HK-2 (cell line): ENCODE measurements around the gene KLHL35.
A peak's percentile ranks its signal among the peaks of the same experiment; 100 is the strongest.
"Not testable (repeated sequence)": the region's sequence is repeated elsewhere in the genome, so short reads cannot be mapped to it uniquely, and the experiment has no call there.

Experiments
- DNase-seq: peaks from one replicate; pipeline ENCODE4 v3.0.0-alpha.2; 2018; ENCODE audit not compliant: unreplicated experiment

Gene KLHL35

DNA sequence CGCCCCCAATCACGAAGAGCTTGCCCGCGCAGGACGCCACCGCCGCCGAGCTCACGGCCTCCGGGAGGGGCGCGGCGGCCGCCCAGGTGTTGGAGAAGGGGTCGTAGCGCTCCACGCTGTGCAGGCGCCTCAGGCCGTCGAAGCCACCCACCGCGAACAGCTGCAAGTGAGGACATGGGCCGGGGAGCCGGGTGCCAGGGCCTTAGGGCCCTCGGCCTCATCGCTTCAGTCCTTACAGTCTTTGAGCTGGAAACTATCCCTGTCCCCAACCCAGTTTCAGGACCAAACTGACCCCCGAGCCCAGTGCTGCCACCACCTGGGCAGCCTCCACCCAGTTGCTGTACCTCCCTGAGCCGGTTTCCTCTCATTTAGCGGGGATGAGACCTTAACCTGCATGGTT, 7.6 kb downstream of the KLHL35 start:
- no peak for DNase-seq

- DNase-seq, result no peak
These were observed 8.6 kb downstream of the KLHL35 start for GRCh38 chr11:75424396-75424795.

DNA sequence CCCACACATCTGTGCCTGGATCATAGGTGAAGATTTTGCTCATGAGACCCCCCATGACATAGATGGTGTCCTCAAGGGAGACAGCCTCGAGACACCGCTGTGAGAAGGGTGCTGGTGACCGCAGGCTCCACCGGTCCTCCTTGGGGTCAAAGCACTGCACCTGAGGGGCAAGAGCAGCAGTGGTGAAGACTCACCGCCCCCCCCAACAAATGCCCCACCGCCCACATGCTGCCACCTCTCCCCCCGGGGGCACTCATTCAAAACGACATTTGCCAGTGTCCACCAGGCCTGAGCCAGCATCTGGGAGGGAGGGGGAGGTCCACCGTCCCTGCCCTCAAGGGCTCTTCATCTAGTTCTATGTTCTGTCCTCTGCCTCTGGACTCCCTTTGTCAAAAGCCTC, 9.3 kb downstream of the KLHL35 start:
- DNase-seq, result no peak

GRCh38 chr11:75422248-75423231, 10.5 kb downstream of the KLHL35 start:
- DNase-seq, result no peak

- no peak for DNase-seq
These were observed 11.1 kb downstream of the KLHL35 start for GRCh38 chr11:75421902-75422247.

DNA sequence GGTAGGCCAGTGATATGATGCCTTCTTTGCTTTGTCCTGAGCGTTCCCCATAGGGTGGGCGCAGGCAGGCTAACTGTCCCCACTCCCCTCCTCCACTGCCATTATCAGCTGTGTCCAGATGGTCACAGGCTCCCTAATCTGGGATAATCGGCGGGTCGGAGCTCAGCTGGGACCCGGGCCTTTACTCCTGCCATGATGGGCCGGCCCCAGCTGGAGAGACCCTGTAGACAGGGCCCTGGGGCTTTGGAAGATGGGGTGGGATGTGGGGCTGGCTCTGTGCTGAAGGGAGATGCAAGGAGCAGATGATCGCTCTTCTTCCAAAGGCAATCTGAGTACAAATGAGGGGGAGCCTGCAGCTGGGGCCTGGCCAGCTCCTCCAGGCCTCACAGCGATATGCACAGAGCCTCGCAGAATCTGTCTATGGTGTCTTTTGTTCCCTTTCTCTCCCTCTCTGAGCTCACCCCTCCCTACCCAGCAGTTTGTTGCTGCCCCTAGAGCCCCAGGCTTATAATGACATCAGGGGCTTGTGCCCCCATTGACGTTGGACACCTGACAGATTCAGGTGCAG, 11.9 kb downstream of the KLHL35 start:
- DNase-seq, result no peak

GRCh38 chr11:75420224-75421034, 12.6 kb downstream of the KLHL35 start:
- no peak for DNase-seq

- DNase-seq, result no peak
These were observed 19.1 kb downstream of the KLHL35 start for GRCh38 chr11:75413864-75414263.

DNA sequence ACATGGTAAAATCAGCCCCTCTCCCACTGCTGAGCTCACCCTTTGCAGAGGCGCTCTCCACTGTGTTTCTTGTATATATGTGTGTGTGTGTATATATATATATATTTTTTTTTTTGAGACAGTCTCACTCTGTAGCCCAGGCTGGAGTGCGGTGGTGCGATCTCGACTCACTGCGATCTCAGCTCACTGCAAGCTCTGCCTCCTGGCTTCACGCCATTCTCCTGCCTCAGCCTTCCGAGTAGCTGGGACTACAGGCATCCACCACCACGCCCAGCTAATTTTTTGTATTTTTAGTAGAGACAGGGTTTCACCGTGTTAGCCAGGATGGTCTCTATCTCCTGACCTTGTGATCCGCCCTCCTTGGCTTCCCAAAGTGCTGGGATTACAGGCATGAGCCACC, 19.9 kb downstream of the KLHL35 start:
- not testable (repeated sequence) for DNase-seq

DNA sequence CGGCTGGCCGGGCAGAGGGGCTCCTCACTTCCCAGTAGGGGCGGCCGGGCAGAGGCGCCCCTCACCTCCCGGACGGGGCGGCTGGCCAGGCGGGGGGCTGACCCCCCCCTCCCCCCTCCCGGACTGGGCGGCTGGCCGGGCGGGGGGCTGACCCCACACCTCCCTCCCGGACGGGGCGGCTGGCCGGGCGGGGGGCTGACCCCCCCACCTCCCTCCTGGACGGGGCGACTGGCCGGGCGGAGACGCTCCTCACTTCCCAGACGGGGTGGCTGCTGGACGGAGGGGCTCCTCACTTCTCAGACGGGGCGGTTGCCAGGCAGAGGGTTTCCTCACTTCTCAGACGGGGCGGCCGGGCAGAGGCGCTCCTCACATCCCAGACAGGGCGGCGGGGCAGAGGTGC, 23.0 kb downstream of the KLHL35 start:
- not testable (repeated sequence) for DNase-seq

DNA sequence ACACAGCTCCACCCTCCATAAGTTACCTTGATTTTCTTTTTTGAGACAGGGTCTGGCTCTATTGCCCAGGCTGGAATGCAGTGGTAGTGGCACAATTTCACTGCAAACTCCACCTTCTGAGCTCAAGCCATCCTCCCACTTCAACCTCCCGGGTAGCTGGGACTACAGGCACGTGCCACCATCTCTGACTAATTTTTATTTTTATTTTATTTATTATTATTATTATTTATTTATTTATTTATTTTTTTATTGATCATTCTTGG, 24.1 kb downstream of the KLHL35 start:
- no peak for DNase-seq

DNA sequence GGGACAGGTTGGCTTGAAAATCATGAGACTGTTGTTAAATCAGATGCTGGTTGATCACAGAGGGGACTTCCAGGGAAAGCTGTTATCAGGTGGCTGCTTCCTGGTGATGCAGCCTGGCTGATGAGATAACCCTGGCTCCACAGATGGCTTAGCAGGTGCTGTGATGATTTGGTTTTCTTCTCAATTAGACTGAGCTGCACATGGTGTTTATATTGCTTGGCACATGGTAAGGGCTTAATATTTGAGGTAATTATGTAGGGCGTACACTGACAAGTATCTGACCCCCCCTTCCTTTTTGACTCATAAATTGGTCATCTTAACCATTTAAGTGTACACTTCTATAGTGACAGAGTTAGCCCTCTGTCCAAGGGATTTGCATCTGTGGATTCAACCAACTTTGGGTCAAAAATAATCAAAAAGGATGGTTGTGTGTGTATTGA, 26.6 kb downstream of the KLHL35 start:
- no peak for DNase-seq

DNA sequence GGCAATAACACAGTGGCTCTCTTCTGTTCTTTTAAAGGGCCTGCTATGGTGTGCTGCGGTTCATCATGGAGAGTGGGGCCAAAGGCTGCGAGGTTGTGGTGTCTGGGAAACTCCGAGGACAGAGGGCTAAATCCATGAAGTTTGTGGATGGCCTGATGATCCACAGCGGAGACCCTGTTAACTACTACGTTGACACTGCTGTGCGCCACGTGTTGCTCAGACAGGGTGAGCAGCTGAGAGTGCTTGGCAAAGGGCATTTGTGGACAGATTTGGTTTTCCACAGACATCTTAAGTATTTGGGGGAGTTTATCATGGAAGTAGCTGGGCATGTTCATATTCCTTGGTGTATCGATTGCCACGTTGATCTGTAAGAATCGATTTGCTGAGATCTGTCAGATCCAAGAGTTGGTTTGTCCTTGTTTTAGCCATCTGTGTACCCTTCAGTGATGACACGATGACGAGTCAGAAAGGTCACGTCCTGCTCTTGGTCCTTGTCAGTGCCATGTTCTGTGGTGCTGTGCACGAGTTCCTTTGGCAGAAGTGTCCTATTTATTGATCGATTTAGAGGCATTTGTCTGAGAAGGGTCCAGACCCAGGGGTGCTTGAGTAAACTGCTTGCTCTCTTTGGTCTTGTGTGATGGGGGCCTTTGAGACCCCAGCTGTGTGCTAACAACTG, 28.9 kb downstream of the KLHL35 start:
- no peak for DNase-seq

DNA sequence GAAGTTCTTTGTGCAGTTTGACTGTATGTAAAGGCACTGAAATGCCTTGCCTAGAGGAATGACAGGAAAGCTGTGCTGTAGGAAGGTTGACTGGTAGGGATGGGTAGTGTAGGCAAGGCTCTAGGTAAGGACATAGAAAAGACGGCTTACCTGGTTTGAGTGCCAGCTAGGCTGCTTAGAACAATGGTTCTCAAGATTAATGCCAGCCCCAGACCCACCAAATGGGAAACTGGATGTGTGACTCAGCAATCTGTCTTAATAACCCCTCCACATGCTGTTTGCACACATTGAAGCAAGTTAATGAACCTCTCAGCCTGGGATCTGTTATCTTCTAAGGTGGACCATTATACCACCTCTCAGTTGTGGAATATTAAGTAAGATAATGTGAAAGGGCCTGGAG, 30.0 kb downstream of the KLHL35 start:
- no peak for DNase-seq

DNA sequence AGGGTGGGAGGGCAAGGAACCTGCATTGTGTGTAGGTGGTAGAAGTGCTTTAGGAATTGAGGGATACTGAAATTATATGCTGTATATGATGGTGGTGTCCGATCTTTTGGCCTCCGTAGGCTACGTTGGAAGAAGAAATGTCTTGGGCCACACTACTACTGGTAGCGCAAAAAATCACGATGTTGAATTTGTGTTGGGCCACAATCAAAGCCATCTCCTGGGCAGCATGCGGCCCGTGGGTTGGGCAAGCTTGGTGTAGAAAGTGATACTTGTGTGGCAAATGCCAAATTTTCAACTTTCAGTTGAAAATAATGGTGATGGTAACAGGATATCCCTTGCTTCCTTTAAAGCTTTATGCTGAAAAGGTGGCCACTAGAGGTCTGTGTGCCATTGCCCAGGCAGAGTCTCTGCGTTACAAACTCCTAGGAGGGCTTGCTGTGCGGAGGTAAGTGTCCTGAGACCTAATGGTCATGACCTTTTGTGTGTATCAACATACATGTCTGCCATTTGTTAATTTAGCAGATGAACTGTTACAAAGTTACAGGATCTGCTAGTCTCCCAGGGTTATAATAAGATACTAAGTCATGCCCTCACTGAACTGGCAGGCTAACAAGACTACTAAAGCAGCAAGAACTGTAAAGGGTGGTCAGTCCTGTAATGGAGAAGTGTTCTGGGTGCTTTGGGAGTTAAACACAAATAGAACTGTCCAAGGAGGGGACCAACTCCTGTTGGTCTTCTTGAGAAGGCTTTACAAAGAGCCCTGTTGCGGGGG, 30.8 kb downstream of the KLHL35 start:
- DNase-seq, result no peak

DNA sequence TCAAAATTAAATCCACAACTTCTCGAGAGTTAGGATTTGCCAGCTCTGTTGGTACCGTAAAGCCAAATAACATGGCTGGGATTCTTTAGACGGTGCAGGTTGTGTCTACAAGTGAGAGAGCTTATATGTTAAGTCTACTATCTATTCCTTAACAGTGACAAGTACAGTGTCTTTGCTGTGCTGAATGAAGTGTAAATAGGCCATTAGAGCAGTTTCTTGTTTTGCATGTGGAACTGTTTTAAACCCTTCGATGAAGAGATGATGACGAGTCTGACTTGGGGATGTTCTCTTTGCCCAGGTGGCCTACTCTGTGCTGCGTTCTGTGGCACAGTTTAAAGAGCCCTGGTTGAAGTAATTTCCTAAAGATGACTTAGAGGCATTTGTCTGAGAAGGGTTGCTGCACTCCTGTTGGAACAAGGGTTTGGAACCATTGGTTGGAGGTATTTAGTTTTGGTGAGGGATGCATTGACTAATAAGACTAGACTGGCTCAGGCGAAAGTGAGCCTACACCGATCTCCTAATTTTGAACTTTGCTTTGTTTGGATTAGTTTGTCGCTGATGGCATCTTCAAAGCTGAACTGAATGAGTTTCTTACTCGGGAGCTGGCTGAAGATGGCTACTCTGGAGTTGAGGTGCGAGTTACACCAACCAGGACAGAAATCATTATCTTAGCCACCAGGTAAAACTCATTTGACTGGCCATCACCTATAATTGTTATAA, 32.7 kb downstream of the KLHL35 start:
- DNase-seq, result no peak

DNA sequence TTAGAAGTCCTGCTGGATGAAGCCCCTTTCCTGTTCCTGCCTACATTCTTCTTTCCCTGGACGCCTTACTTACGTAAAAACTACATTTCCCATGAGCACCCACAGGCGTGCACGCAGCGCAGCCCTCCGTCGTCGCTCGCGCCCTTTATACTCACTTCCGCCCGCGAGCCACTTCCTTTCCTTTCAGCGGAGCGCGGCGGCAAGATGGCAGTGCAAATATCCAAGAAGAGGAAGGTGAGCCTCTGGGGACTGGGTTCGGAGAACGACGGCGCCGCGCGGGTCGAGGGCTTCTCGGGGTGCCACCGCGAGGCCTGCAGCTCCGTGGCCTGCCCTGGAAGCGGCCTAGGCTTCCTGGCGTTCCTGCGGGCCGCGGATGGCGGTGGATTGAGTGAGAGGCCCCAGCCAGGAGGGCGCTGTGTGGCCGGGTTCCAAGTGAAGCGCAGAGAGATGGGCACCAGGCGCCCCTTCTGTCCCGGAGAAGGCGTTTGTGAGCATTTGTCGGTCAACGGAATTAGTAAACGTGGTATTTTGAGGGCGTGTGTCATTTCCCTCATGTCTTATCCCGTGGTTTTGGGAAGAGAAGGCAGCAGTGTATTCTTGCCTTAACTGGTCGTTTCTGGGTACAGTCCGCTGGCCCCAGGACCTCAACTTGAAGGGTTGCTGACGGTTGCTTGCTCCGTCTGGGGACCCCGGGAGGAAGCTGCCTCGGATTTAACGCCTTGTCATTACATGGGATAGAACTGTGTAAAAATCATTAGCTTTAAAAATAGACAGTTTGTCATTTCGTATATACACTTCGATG, 33.5 kb downstream of the KLHL35 start, which contains the start of gene RPS3:
Gene RPS3, plus strand, starts transcription at position 175 of the 802 bp plus-strand sequence. Its CDS starts 30 bp downstream, at position 205.
- peak; percentile 84 for DNase-seq

- DNase-seq, result no peak
These were observed 34.1 kb downstream of the KLHL35 start for GRCh38 chr11:75398906-75399305.

DNA sequence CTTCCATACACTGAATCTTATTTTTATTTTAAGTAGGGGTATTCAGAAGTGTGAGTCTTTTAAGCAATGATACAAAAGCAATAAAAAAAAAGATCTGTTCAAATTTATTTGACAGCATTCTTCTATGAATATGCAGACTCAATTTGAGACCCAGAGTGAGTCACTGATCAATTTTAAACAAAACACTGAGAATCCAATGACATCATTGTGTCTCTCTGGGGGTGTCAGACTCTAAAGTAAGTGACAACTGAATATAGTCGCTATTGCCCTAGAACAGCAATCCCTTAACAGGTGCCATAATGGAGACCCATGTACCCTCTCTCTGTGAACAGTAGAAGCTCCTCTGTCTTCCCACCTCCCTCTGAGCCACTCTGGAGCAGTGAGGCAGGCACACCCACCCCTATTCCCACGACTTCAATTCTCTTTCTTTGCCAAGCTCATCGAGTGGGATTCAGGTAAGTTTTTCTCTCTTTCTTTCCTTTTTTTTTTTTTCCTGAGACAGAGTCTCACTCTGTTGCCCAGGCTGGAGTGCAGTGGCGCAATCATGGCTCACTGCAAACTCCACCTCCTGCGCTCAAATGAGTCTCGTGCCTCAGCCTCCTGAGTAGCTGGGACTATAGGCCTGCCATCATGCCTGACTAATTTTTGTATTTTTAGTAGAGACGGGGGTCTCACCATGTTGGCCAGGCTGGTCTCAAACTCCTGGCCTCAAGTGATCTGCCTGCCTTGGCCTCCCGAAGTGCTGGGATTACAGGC, 38.7 kb downstream of the KLHL35 start:
- DNase-seq, result no peak
